Measurements from ENCODE around the gene CEACAM1.

GRCh38 chr19:42515241-42515832, 12.9 kb downstream of the CEACAM1 start:
- TF ChIP-seq CTCF (conservative IDR thresholded peaks at IDR 0.05) (no peak), ZFX (IDR thresholded peaks at IDR 0.05) (no peak)

Data from C4-2B (cell line).